NCI-H1436 treated with DMSO at 0.1 percent for 48 hours (cell line): ENCODE measurements around the gene FNDC1.

Experiments used
- DNase-seq: peaks from one replicate; lab custom pipeline; 2025; lab: John Stamatoyannopoulos, UW

Gene FNDC1

DNA sequence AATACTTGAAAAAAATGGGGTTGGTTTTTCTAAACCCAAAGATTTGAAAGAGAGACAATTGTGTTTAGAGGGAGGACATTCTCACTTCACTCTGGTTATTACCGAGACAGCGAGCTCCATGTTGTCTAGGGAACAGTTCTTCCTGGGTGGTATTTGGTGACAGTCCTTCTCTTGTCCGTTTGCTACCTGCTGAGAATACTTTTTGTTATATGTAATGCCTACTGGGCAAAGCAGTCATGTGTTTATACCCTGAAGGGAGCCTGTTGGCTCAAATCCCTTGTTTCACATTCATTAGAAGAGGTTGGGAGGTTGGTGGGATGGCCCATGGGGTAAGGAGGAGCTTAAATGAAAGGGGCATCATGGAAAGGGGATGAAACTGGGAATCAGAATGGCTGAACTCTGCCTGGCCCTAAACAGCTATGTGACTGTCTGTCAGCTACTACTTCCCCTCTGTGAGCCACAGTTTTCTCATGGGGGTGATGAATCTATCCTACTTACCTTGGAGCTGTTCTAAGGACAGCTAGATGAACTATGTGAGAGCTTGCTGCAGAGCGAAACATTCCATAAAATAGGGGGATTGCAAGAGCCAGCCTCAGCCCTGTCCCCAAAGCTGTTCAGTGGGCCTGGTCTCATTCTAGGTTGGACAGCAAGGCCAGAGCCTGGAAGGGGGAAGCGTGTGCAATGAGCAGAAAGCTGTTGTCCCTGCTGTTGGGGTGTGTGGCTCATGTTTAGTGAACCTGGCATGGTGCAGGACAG is 43.5 kb downstream of the FNDC1 start:
- no peak for DNase-seq

DNA sequence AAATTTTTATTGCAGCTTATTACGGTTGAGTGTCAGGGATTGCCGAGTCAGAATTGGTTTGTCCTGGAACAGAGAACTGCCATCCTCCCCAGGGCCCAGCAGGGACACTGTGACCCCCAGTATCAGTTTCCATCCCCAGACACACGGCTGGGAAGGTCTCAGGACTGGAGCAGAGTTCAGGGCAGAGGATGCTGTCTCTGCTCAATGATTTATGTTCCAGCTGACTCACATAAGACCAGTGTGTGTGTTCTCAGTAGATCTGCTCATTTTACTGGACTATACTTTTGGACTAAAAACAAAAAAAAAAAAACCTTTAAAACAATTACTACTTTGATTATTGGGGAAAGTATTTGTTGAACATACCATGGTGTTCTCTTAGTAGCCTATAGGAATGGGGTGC is 44.2 kb downstream of the FNDC1 start:
- no peak for DNase-seq

DNA sequence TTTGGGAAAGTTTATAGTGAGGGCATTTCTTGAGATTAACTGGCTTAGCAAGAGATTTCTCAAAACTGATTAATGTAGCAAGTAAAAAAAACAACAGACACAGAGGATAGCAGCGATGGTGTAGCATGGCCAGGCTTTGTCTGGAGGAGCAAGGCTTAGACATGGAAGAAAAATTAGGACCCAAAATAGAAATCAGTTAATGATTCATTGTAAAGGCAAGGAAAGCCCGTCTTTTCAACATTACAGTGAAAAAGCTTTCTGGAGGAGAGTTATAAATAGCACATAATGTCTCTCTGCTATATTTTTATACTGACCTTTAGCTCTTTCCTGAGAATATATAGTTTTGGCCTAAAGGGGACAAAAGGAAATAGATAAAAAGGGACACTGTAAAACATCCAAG is 45.1 kb downstream of the FNDC1 start:
- no peak for DNase-seq

DNA sequence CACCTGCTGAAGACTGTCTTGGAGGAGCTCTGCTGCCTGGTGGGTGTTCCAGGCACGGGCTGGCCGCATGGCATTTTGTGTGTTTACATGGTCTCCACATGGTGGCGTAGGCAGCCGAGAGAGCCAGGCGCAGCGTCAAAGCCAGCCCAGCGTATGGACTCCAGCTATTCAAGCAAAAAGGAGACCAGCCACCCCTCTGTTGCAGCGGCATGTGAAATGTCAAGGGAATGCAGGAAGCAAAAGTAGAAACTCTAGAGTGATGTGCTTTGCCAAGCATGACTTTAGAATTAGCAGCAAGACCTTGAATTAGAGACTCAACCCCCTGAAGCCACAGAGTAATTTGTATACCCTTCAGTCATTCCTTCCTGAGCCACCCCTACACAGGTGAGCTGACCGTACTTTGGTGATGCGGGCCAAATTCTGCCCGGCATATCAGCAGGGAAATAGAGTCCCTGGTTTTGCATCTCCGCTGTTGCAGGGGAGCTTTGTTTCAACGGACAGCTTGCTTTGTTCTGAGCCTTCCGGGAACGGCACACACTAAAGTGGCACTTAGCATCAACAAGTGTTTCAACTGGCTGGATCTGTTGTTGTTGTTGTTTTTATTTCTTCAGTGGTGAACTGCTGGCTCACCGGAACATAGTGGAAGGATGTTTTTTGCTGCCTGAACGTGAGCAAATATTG is 48.5 kb downstream of the FNDC1 start:
- DNase-seq, result no peak

DNA sequence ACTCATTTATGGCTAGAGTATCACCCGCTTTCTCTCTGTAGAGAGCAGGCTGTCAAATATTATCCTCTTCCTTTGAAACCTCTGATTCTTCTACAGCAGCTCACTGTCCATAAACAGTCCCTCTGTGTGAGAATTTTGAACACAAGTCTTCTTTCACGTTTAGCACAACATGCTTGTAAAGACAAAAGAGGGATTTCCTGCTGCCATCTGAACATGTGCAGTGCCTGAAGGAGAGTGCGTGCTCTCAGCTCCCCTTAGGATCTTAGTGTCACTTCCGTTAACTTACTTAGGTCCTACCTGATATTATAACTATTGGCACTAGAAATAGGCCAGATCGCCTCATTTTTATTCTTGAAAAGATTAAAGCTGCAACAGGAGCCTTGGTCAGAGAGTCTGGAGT is 50.9 kb downstream of the FNDC1 start:
- no peak for DNase-seq

GRCh38 chr6:159221486-159222170 is 52.4 kb downstream of the FNDC1 start:
- DNase-seq, result no peak

- DNase-seq, result no peak
Measured at GRCh38 chr6:159224452-159224851, 55.3 kb downstream of the FNDC1 start.

- no peak for DNase-seq
Measured at GRCh38 chr6:159229651-159230051, 60.5 kb downstream of the FNDC1 start.

- no peak for DNase-seq
Measured at GRCh38 chr6:159232106-159232645, 63.0 kb downstream of the FNDC1 start.

DNA sequence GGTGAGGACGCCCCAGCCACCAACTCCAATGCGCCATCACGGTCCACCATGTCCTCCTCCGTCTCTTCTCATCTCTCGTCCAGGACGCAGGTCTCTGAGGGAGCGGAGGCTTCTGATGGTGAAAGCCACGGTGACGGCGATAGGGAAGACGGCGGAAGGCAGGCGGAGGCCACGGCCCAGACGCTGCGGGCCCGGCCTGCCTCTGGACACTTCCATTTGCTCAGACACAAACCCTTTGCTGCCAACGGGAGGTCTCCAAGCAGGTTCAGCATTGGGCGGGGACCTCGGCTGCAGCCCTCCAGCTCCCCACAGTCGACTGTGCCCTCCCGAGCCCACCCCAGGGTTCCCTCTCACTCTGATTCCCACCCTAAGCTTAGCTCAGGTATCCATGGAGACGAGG is 63.6 kb downstream of the FNDC1 start:
- DNase-seq, result no peak

DNA sequence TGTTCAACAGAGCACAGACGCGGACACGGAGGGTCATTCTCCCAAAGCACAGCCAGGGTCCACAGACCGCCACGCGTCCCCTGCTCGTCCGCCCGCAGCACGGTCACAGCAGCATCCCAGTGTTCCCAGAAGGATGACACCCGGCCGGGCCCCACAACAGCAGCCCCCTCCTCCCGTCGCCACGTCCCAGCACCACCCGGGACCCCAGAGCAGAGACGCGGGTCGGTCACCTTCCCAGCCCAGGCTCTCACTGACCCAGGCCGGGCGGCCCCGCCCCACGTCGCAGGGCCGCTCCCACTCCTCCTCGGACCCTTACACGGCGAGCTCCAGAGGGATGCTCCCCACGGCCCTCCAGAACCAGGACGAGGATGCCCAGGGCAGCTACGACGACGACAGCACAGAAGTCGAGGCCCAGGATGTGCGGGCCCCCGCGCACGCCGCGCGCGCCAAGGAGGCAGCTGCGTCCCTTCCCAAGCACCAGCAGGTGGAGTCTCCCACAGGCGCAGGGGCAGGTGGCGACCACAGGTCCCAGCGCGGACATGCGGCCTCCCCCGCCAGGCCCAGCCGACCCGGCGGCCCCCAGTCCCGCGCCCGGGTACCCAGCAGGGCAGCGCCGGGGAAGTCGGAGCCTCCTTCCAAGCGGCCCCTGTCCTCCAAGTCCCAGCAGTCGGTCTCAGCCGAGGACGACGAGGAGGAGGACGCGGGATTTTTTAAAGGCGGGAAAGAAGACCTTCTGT is 64.3 kb downstream of the FNDC1 start:
- DNase-seq, result no peak

GRCh38 chr6:159234102-159234553 is 64.9 kb downstream of the FNDC1 start:
- DNase-seq, result no peak

- DNase-seq, result no peak
Measured at GRCh38 chr6:159238920-159239558, 69.8 kb downstream of the FNDC1 start.

- no peak for DNase-seq
Measured at GRCh38 chr6:159249128-159249527, 79.9 kb downstream of the FNDC1 start.

DNA sequence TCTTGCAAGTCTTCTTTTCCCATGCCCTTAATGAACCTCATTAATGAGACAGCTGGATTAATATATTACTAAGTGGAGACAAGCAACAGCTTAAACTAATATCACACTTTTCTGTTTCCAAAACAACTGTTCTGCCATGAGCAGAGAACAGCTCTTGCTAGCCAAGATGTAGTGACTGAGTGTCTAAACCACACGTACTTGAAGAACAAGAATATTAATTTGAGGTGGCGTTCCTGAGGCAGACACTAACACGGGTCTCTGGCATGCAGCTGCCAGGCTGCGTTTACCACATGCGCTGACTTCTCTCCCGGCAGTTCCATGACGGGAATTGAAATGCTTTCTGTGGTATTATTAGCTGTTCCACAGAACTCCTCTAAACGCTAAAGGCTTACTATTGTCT is 80.6 kb downstream of the FNDC1 start:
- DNase-seq, result no peak

GRCh38 chr6:159250633-159251032 is 81.4 kb downstream of the FNDC1 start:
- DNase-seq, result no peak

- DNase-seq, result peak; percentile 35
Measured at GRCh38 chr6:159252955-159253508, 83.8 kb downstream of the FNDC1 start.

DNA sequence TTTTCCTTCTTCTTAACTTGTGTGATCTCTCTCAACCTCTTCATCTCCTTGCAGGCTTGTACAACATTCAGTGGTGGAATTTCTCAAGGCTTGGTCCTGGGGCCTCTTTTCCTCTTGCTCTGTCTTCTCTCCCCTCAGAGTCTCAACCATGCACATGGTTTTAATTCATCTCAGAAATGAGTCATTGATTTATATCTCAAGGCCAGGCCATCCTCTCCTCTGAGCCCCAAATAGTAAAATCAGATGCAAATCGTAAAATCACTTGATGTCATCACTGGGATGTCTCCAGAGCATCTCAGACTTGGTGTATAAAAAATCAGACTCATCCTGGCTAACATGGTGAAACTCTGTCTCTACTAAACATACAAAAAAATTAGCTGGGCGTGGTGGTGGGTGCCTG is 85.0 kb downstream of the FNDC1 start:
- DNase-seq, result no peak

- no peak for DNase-seq
Measured at GRCh38 chr6:159255434-159255951, 86.3 kb downstream of the FNDC1 start.

DNA sequence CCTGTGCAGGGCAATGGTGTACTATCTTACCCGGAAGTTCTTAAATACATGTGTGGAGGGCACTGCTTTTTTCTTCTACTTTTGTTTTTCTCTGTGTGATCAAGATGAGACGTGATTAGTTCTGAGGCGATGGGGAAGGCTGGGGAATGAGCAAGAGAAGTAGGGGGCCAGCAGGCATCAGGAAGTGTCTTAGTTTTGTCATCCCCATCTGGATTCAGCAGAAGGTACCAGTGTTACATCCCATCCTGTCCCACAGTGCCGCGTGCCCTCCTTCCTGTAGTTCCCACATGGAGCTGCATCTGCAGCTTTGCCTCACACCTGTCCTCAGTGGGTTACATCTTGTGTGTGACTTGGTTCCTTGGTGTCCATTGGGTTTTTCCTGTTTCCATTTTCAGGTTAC is 86.9 kb downstream of the FNDC1 start:
- no peak for DNase-seq

- no peak for DNase-seq
Measured at GRCh38 chr6:159257846-159258245, 88.6 kb downstream of the FNDC1 start.
